ENCODE measurements around the gene USH2A.

DNA sequence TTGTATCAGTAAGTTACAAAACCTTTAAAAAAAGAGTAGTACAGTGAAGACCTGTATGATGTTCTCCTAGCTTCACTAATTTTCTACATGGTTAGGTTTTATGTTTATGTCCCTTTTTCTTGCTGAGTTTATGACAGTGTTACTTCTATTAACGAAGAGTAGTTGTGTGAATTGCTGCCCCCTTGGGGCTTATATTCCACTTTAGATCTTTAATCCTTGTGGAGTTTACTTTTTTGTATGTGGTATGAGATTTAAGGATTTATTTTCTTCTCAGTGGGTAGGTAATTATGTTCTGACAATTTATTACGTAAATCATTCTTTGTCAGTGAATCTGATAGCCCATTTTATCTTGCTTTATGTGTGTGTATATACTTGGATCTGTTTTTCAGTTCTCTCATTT lies 841.4 kb downstream of the USH2A start:
- TF ChIP-seq POLR2A (IDR thresholded peaks at IDR 0.05) (no peak), POLR2AphosphoS5 (IDR thresholded peaks at IDR 0.05) (no peak)
- TF ChIP-seq, protein P1, sequence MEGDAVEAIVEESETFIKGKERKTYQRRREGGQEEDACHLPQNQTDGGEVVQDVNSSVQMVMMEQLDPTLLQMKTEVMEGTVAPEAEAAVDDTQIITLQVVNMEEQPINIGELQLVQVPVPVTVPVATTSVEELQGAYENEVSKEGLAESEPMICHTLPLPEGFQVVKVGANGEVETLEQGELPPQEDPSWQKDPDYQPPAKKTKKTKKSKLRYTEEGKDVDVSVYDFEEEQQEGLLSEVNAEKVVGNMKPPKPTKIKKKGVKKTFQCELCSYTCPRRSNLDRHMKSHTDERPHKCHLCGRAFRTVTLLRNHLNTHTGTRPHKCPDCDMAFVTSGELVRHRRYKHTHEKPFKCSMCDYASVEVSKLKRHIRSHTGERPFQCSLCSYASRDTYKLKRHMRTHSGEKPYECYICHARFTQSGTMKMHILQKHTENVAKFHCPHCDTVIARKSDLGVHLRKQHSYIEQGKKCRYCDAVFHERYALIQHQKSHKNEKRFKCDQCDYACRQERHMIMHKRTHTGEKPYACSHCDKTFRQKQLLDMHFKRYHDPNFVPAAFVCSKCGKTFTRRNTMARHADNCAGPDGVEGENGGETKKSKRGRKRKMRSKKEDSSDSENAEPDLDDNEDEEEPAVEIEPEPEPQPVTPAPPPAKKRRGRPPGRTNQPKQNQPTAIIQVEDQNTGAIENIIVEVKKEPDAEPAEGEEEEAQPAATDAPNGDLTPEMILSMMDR (IDR thresholded peaks at IDR 0.05) = no peak

All from prostate gland (tissue), 2 donors.